B cell (primary cell): ENCODE measurements around the gene PRRX1.

Source experiments
- EZH2 ChIP-seq: IDR thresholded peaks from 2 replicates; pipeline ENCODE4 v1.6.1; 2012; ENCODE audit warnings: borderline replicate concordance, low read depth, mild to moderate bottlenecking, moderate library complexity, low read length; ENCODE audit not compliant: insufficient read depth, poor library complexity, severe bottlenecking
- TF ChIP-seq, protein P1 (sequence below): fragments of 200-600 bp; IDR thresholded peaks from one replicate; pipeline ENCODE4 v1.8.0; 2022; ENCODE audit warnings: antibody characterized with exemption, mild to moderate bottlenecking

DNA sequence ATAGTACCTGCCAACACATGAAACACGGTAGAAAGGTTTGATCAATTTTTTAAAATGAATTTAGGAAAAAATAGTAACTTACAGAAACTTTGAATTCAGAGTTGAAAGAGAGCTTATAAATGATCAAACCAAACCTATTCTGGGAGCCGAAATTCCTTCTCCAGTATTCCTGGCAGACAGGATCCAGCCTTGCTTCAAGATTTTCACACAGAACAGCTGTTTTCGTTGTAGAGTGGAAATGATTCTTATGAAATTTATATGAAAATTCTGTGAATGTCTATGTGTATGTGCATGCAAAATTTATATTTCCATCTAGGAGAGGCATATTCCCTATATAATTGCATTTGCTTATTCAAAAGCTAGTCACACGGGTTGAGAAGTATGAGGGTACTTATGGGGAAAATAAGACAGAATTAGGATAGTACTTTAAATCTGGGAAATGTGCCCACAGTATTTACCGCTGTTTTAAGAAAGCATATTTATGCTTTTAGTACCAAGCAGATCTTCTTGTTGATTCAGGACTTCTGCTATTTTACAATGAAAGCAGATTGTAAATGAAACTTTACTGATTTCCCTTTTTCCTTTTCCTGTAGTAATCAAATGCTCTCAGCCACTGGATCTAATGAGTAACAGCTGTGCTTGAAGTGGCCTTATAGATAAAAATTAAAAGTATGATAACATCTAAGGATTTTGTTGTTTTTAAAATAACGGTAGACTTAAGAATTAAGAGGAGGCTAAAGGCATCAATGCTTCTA lies 30.4 kb downstream of the PRRX1 start:
- TF ChIP-seq EZH2: no peak
- TF ChIP-seq, protein P1, sequence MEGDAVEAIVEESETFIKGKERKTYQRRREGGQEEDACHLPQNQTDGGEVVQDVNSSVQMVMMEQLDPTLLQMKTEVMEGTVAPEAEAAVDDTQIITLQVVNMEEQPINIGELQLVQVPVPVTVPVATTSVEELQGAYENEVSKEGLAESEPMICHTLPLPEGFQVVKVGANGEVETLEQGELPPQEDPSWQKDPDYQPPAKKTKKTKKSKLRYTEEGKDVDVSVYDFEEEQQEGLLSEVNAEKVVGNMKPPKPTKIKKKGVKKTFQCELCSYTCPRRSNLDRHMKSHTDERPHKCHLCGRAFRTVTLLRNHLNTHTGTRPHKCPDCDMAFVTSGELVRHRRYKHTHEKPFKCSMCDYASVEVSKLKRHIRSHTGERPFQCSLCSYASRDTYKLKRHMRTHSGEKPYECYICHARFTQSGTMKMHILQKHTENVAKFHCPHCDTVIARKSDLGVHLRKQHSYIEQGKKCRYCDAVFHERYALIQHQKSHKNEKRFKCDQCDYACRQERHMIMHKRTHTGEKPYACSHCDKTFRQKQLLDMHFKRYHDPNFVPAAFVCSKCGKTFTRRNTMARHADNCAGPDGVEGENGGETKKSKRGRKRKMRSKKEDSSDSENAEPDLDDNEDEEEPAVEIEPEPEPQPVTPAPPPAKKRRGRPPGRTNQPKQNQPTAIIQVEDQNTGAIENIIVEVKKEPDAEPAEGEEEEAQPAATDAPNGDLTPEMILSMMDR: no peak
